T-cell (primary cell): ENCODE data around the gene ACAN. TPM values are rescaled to one million over a fixed set of nuclear protein-coding genes. Genes with fewer than 3 reads are reported as not detected.

ENCODE experiments used
- ATAC-seq, 4 experiments: fragments of 200-7000 bp in 3 of 4; fragments of 150-1000 bp in 1 of 4; cut with Tn5 transposase; replicated peaks in 1 of 4; 1 replicate in 3 of 4; 2 replicates in 1 of 4; pipeline ENCODE4 v1.10.0; 2021; ENCODE audit warnings: moderate library complexity in 3 of 4, mild to moderate bottlenecking in 2 of 4, moderate number of reproducible peaks in 1 of 4
- CTCF ChIA-PET, 2 donors: fragments of 300-600 bp; sonication (Branson Sonifier 250); formaldehyde crosslinking; loops; one replicate each; lab custom pipeline; 2022; ENCODE audit warnings: antibody characterized with exemption in 2 of 2; lab: Charles Lee
- POLR2A ChIA-PET, 2 donors: fragments of 300-600 bp; sonication (Branson Sonifier 250); formaldehyde crosslinking; loops; one replicate each; lab custom pipeline; 2022; ENCODE audit warnings: antibody characterized with exemption in 2 of 2; lab: Charles Lee
- DNase-seq, 35 experiments: peaks; one replicate each; pipeline versions ENCODE4 v3.0.0 to v3.0.0-alpha.2; 2013 to 2023
- H3K27ac ChIP-seq: one replicate; pipeline ENCODE4 v1.5.1; 2013; ENCODE audit warnings: low read length
- H3K27me3 ChIP-seq, 2 experiments: replicated peaks in 1 of 2; 1 replicate in 1 of 2; 2 replicates in 1 of 2; pipeline versions ENCODE4 v1.6.1 to v1.7.0; 2013; ENCODE audit warnings: low read length in 1 of 2, mixed read lengths in 1 of 2; ENCODE audit not compliant: control insufficient read depth in 2 of 2, insufficient read depth in 2 of 2; ENCODE audit errors: extremely low read depth in 1 of 2
- H3K36me3 ChIP-seq, 2 donors: 1 replicate in 1 of 2; 2 replicates in 1 of 2; pipeline versions ENCODE4 v1.6.1 to v1.7.0; 2013; ENCODE audit warnings: low read length in 1 of 2; ENCODE audit not compliant: control insufficient read depth in 2 of 2, insufficient read depth in 1 of 2; ENCODE audit errors: extremely low read depth in 1 of 2
- H3K4me1 ChIP-seq, 2 experiments: 1 replicate in 1 of 2; 2 replicates in 1 of 2; pipeline versions ENCODE4 v1.6.1 to v1.7.0; 2013; ENCODE audit warnings: low read length in 2 of 2, mixed read lengths in 1 of 2; ENCODE audit not compliant: insufficient read depth in 2 of 2, control insufficient read depth in 1 of 2; ENCODE audit errors: extremely low read depth in 1 of 2
- H3K4me3 ChIP-seq, 2 donors: 1 replicate in 1 of 2; 2 replicates in 1 of 2; pipeline versions ENCODE4 v1.5.1 to v1.7.0; 2013; ENCODE audit warnings: mild to moderate bottlenecking in 2 of 2, low read length in 1 of 2, moderate library complexity in 1 of 2; ENCODE audit not compliant: control insufficient read depth in 1 of 2; ENCODE audit errors: extremely low read depth in 1 of 2
- H3K9me3 ChIP-seq: 2 replicates; pipeline ENCODE4 v1.7.0; 2013
- H3K27ac Mint-ChIP-seq, 2 donors: one replicate each; pipeline ENCODE4 v1.8.0; 2020 to 2021; ENCODE audit warnings: mild to moderate bottlenecking in 2 of 2, mixed read lengths in 2 of 2
- H3K27me3 Mint-ChIP-seq, 2 donors: one replicate each; pipeline ENCODE4 v1.8.0; 2021 to 2022; ENCODE audit warnings: mixed read lengths in 2 of 2
- H3K36me3 Mint-ChIP-seq: one replicate; pipeline ENCODE4 v1.8.0; 2021; ENCODE audit warnings: mixed read lengths
- H3K4me1 Mint-ChIP-seq, 3 donors: one replicate each; pipeline ENCODE4 v1.8.0; 2020 to 2022; ENCODE audit warnings: mixed read lengths in 3 of 3, mild to moderate bottlenecking in 1 of 3
- H3K4me3 Mint-ChIP-seq, 3 donors: one replicate each; pipeline ENCODE4 v1.8.0; 2020 to 2022; ENCODE audit warnings: mild to moderate bottlenecking in 3 of 3, mixed read lengths in 3 of 3, moderate library complexity in 3 of 3
- H3K9me3 Mint-ChIP-seq, 3 donors: one replicate each; pipeline ENCODE4 v1.8.0; 2020 to 2022; ENCODE audit warnings: mixed read lengths in 3 of 3
- WGBS: methylation state at CpG from one replicate; pipeline ENCODE4 v1.1.5; 2013; ENCODE audit warnings: missing lambda C conversion rate; ENCODE audit not compliant: insufficient coverage; 5-methylcytosine and 5-hydroxymethylcytosine counted together
- total RNA-seq, 35 experiments: library from RNA in 6 of 35; stranded (reverse) in 6 of 35; fragments of 120-200 nt in 1 of 35; gene quantifications; one replicate each; pipeline versions ENCODE4 v1.2.1 to v1.2.4 and lab custom pipeline; 2013 to 2026

The ACAN gene
- total RNA-seq, 5 donors from 2014 or later (not counting 1 experiment from before 2014, with no cell fraction given): not detected

- Histone ChIP-seq H3K27me3 (peaks cover 12 to 67% of the 10 kb centered on the region in 2 experiments), H3K4me3 (no peak overlapping the region), H3K4me1 (peaks cover 0 to 3% of the 10 kb centered on the region in 2 experiments), H3K9me3 (no peaks in the 10 kb centered on the region), H3K36me3 (no peaks in the 10 kb centered on the region), H3K27ac (no peak overlapping the region)
- H3K4me3 Mint-ChIP-seq: no peak overlapping the region
- H3K27me3 Mint-ChIP-seq: peaks cover 68 to 83% of the 10 kb centered on the region in 2 donors
- no peak overlapping the region for H3K27ac Mint-ChIP-seq
- ATAC-seq (no peak), DNase-seq (no peak)
- no peaks in the 10 kb centered on the region for H3K36me3 Mint-ChIP-seq
- no peaks in the 10 kb centered on the region for H3K9me3 Mint-ChIP-seq
- POLR2A ChIA-PET: no interaction called here
- peaks cover 6 to 14% (median 11%) of the 10 kb centered on the region in 3 donors for H3K4me1 Mint-ChIP-seq
- 18% methylated on average over 8 of the region's 10 CpGs for WGBS
- CTCF ChIA-PET: no interaction called here
Measured at GRCh38 chr15:88803920-88804247, 648 bp downstream of the ACAN start.

- CTCF ChIA-PET: no interaction called here
- H3K4me3 Mint-ChIP-seq: no peak overlapping the region
Measured at GRCh38 chr15:88804257-88804656, 1.0 kb downstream of the ACAN start.

GRCh38 chr15:88805031-88805780, 2.0 kb downstream of the ACAN start:
- Histone ChIP-seq H3K27ac (no peak overlapping the region), H3K36me3 (no peaks in the 10 kb centered on the region), H3K9me3 (no peaks in the 10 kb centered on the region), H3K4me1 (peaks cover 0 to 3% of the 10 kb centered on the region in 2 experiments), H3K4me3 (no peak overlapping the region), H3K27me3 (peaks cover 12 to 70% of the 10 kb centered on the region in 2 experiments)
- H3K4me1 Mint-ChIP-seq: peaks cover 6 to 14% (median 11%) of the 10 kb centered on the region in 3 donors
- no peak for ATAC-seq
- no peak overlapping the region for H3K27ac Mint-ChIP-seq
- H3K36me3 Mint-ChIP-seq: no peaks in the 10 kb centered on the region
- no peaks in the 10 kb centered on the region for H3K9me3 Mint-ChIP-seq
- DNase-seq: peak in 3 of 35 experiments; percentile 1 to 13 (median 2)
- WGBS: 47% methylated on average over 5 of the region's 9 CpGs
- POLR2A ChIA-PET: no interaction called here
- H3K4me3 Mint-ChIP-seq: no peak overlapping the region
- CTCF ChIA-PET: interaction anchor here in 1 of 2 donors (0.7 kb wide), 1 partner anchor 181 kb away, joined by 5 read pairs; no protein-coding TSS in a partner anchor
- H3K27me3 Mint-ChIP-seq: peaks cover 61 to 76% of the 10 kb centered on the region in 2 donors

More at GRCh38 chr15:88804257-88804656, 1.0 kb downstream of the ACAN start:
- Histone ChIP-seq H3K4me1 (peaks cover 0 to 3% of the 10 kb centered on the region in 2 experiments), H3K4me3 (no peak overlapping the region), H3K27me3 (peaks cover 12 to 69% of the 10 kb centered on the region in 2 experiments), H3K9me3 (no peaks in the 10 kb centered on the region), H3K27ac (no peak overlapping the region), H3K36me3 (no peaks in the 10 kb centered on the region)
- Mint-ChIP-seq H3K36me3 (no peaks in the 10 kb centered on the region), H3K4me1 (peaks cover 6 to 14% (median 11%) of the 10 kb centered on the region in 3 donors), H3K27me3 (peaks cover 69 to 84% of the 10 kb centered on the region in 2 donors), H3K9me3 (no peaks in the 10 kb centered on the region), H3K27ac (peak overlapping the region in 1 of 2 donors; percentile 67)
- WGBS: 33% methylated on average over 10 of the region's 10 CpGs
- DNase-seq (no peak), ATAC-seq (no peak)
- POLR2A ChIA-PET: no interaction called here

- no peak for DNase-seq
- POLR2A ChIA-PET: interaction anchor here in 1 of 2 donors (0.5 kb wide), 1 partner anchor 15 kb away, joined by 6 read pairs; no protein-coding TSS in a partner anchor
- CTCF ChIA-PET: no interaction called here
- Histone ChIP-seq H3K9me3 (no peaks in the 10 kb centered on the region), H3K27ac (no peak overlapping the region), H3K36me3 (no peaks in the 10 kb centered on the region), H3K4me3 (no peak overlapping the region), H3K27me3 (peaks cover 2 to 67% of the 10 kb centered on the region in 2 experiments), H3K4me1 (no peaks in the 10 kb centered on the region)
- ATAC-seq: no peak
- Mint-ChIP-seq H3K27ac (no peak overlapping the region), H3K4me1 (no peaks in the 10 kb centered on the region), H3K9me3 (no peaks in the 10 kb centered on the region), H3K4me3 (no peak overlapping the region), H3K27me3 (peaks cover 49 to 61% of the 10 kb centered on the region in 2 donors), H3K36me3 (no peaks in the 10 kb centered on the region)
- 51% methylated on average over 2 of the region's 6 CpGs for WGBS
Measured at GRCh38 chr15:88810446-88810845, 7.2 kb downstream of the ACAN start.

- Mint-ChIP-seq H3K27ac (no peak overlapping the region), H3K36me3 (no peaks in the 10 kb centered on the region)
Measured at GRCh38 chr15:88812133-88812532, 8.9 kb downstream of the ACAN start.

GRCh38 chr15:88813960-88814359, 10.7 kb downstream of the ACAN start:
- Histone ChIP-seq H3K9me3 (no peaks in the 10 kb centered on the region), H3K4me3 (no peak overlapping the region), H3K4me1 (no peaks in the 10 kb centered on the region), H3K27me3 (peaks cover 2 to 38% of the 10 kb centered on the region in 2 experiments), H3K27ac (no peak overlapping the region), H3K36me3 (no peaks in the 10 kb centered on the region)
- Mint-ChIP-seq H3K36me3 (no peaks in the 10 kb centered on the region), H3K27me3 (peaks cover 23 to 38% of the 10 kb centered on the region in 2 donors), H3K27ac (no peak overlapping the region), H3K4me1 (no peaks in the 10 kb centered on the region), H3K4me3 (no peak overlapping the region), H3K9me3 (no peaks in the 10 kb centered on the region)
- ChIA-PET POLR2A (no interaction called here), CTCF (no interaction called here)
- ATAC-seq (no peak), DNase-seq (no peak)
- WGBS: 60% methylated on average over 2 of the region's 4 CpGs

More at GRCh38 chr15:88812133-88812532, 8.9 kb downstream of the ACAN start:
- no peak overlapping the region for H3K4me3 ChIP-seq
- no peaks in the 10 kb centered on the region for H3K4me1 Mint-ChIP-seq
- H3K27me3 ChIP-seq: peaks cover 2 to 53% of the 10 kb centered on the region in 2 experiments
- DNase-seq (no peak), ATAC-seq (no peak)
- H3K4me1 ChIP-seq: no peaks in the 10 kb centered on the region
- CTCF ChIA-PET: no interaction called here
- H3K27me3 Mint-ChIP-seq: peaks cover 36 to 51% of the 10 kb centered on the region in 2 donors
- no peaks in the 10 kb centered on the region for H3K36me3 ChIP-seq
- 58% methylated on average over 4 of the region's 4 CpGs for WGBS
- no peaks in the 10 kb centered on the region for H3K9me3 ChIP-seq
- H3K4me3 Mint-ChIP-seq: no peak overlapping the region
- no peak overlapping the region for H3K27ac ChIP-seq
- H3K9me3 Mint-ChIP-seq: no peaks in the 10 kb centered on the region
- POLR2A ChIA-PET: no interaction called here
